HepG2 (cell line): Measurements from ENCODE around the gene DRC7. TPM values are rescaled to one million over a fixed set of nuclear protein-coding genes. Genes with fewer than 3 reads are reported as not detected.

ENCODE experiments used
- AGO1 ChIP-seq: fragments of 200-400 bp; formaldehyde crosslinking; IDR thresholded peaks from 2 replicates; pipeline ENCODE4 v1.6.1; 2017; ENCODE audit warnings: mild to moderate bottlenecking, low read depth, low read length, moderate library complexity; ENCODE audit not compliant: poor library complexity, severe bottlenecking
- CBX2 ChIP-seq, 2 experiments: fragments of 200-600 bp in 1 of 2; sonication (generic); formaldehyde crosslinking in 1 of 2; IDR thresholded peaks; 2 replicates each; pipeline versions ENCODE4 v1.7.0 to v1.8.1; 2018 to 2022; ENCODE audit warnings: low read depth in 2 of 2, low read length in 1 of 2, mild to moderate bottlenecking in 1 of 2, missing genetic modification reagents in 1 of 2
- CENPT ChIP-seq: sonication (generic); formaldehyde crosslinking; IDR thresholded peaks from 2 replicates; pipeline ENCODE4 v1.8.0; 2022; ENCODE audit warnings: low read depth, mild to moderate bottlenecking, moderate library complexity, missing genetic modification reagents
- FOXK2 ChIP-seq: fragments of 450-650 bp; IDR thresholded peaks from 2 replicates; pipeline ENCODE4 v1.6.1; 2016
- GTF3A ChIP-seq: sonication (generic); formaldehyde crosslinking; conservative IDR thresholded peaks from 2 replicates; pipeline ENCODE4 v1.4.0; 2020; ENCODE audit warnings: mild to moderate bottlenecking, missing genetic modification reagents
- HDAC6 ChIP-seq: fragments of 200-600 bp; sonication (generic); IDR thresholded peaks from 2 replicates; pipeline ENCODE4 v1.7.0; 2017; ENCODE audit warnings: mild to moderate bottlenecking, antibody characterized with exemption, low read length, low read depth
- HMGA1 ChIP-seq: sonication (generic); formaldehyde crosslinking; conservative IDR thresholded peaks from 2 replicates; pipeline ENCODE4 v1.4.0; 2020; ENCODE audit warnings: missing genetic modification reagents
- IRX3 ChIP-seq: sonication (generic); formaldehyde crosslinking; IDR thresholded peaks from 2 replicates; pipeline ENCODE4 v1.8.1; 2023; ENCODE audit warnings: mild to moderate bottlenecking, low read depth, missing genetic modification reagents, borderline replicate concordance
- MATR3 ChIP-seq: sonication (generic); formaldehyde crosslinking; IDR thresholded peaks from 2 replicates; pipeline ENCODE4 v1.4.0; 2020; ENCODE audit warnings: missing genetic modification reagents
- NFKBIZ ChIP-seq: IDR thresholded peaks from 2 replicates; pipeline ENCODE4 v1.6.1; 2018; ENCODE audit warnings: missing genetic modification reagents, missing compliant biosample characterization
- POGZ ChIP-seq: sonication (generic); formaldehyde crosslinking; IDR thresholded peaks from 2 replicates; pipeline ENCODE4 v1.4.0; 2020; ENCODE audit warnings: mild to moderate bottlenecking, missing genetic modification reagents
- POLR2A ChIP-seq, 2 experiments: IDR thresholded peaks; 2 replicates each; pipeline ENCODE4 v1.6.1; 2011; ENCODE audit warnings: low read depth in 2 of 2, low read length in 2 of 2, mild to moderate bottlenecking in 1 of 2, moderate library complexity in 1 of 2; ENCODE audit not compliant: insufficient read depth in 1 of 2
- SOX13 ChIP-seq, 3 experiments: fragments of 450-650 bp in 1 of 3; sonication (generic) in 1 of 3; formaldehyde crosslinking in 1 of 3; IDR thresholded peaks in 2 of 3; conservative IDR thresholded peaks in 1 of 3; 2 replicates each; pipeline versions ENCODE4 v1.5.0 to v1.6.1; 2016 to 2020; ENCODE audit warnings: antibody characterized with exemption in 1 of 3, mild to moderate bottlenecking in 1 of 3, missing compliant biosample characterization in 1 of 3, missing genetic modification reagents in 1 of 3, moderate library complexity in 1 of 3
- SRF ChIP-seq: IDR thresholded peaks from 2 replicates; pipeline ENCODE4 v1.6.1; 2011; ENCODE audit warnings: mild to moderate bottlenecking, low read depth, low read length, moderate library complexity
- TGIF2 ChIP-seq: IDR thresholded peaks from 2 replicates; pipeline ENCODE4 v1.6.1; 2016; ENCODE audit warnings: control low read depth, missing compliant biosample characterization
- WIZ ChIP-seq: sonication (generic); formaldehyde crosslinking; IDR thresholded peaks from 2 replicates; pipeline ENCODE4 v1.5.1; 2020; ENCODE audit warnings: mild to moderate bottlenecking, missing genetic modification reagents
- ZC3H4 ChIP-seq: sonication (generic); formaldehyde crosslinking; IDR thresholded peaks from 2 replicates; pipeline ENCODE4 v1.4.0; 2020; ENCODE audit warnings: missing genetic modification reagents, borderline replicate concordance
- ZEB1 ChIP-seq: IDR thresholded peaks from 2 replicates; pipeline ENCODE4 v1.6.1; 2012; ENCODE audit warnings: mild to moderate bottlenecking, low read depth, inconsistent platforms; ENCODE audit not compliant: insufficient replicate concordance
- ZNF382 ChIP-seq: sonication (generic); formaldehyde crosslinking; IDR thresholded peaks from 2 replicates; pipeline ENCODE4 v1.5.0; 2020; ENCODE audit warnings: missing genetic modification reagents, mild to moderate bottlenecking, borderline replicate concordance
- ZNF598 ChIP-seq: sonication (generic); formaldehyde crosslinking; IDR thresholded peaks from 2 replicates; pipeline ENCODE4 v1.5.1; 2020; ENCODE audit warnings: mild to moderate bottlenecking, missing genetic modification reagents, borderline replicate concordance
- ZNF720 ChIP-seq: sonication (generic); formaldehyde crosslinking; IDR thresholded peaks from 2 replicates; pipeline ENCODE4 v1.4.0; 2020; ENCODE audit warnings: missing genetic modification reagents
- ZNF761 ChIP-seq: sonication (generic); formaldehyde crosslinking; conservative IDR thresholded peaks from 2 replicates; pipeline ENCODE4 v1.4.0; 2020; ENCODE audit warnings: mild to moderate bottlenecking, missing genetic modification reagents
- ZNF792 ChIP-seq: IDR thresholded peaks from 2 replicates; pipeline ENCODE4 v1.6.1; 2016
- ZSCAN25 ChIP-seq: sonication (generic); formaldehyde crosslinking; IDR thresholded peaks from 2 replicates; pipeline ENCODE4 v1.8.0; 2022; ENCODE audit warnings: mild to moderate bottlenecking, missing genetic modification reagents
- polyA plus RNA-seq, 8 experiments: library from polyadenylated mRNA; depleted of rRNA in 3 of 8; stranded (reverse) in 7 of 8; unstranded in 1 of 8; fragments of >200 nt; fragmentation: Illumina TruSeq in 4 of 8; extraction: Trizol in 4 of 8; gene quantifications; 2 replicates each; pipeline versions ENCODE4 v1.2.1 to v1.2.3, GENCODE V29; 2011 to 2016; ENCODE audit warnings: low read depth in 4 of 8, missing spikeins in 1 of 8, mixed read lengths in 1 of 8; ENCODE audit not compliant: insufficient read depth in 1 of 8
- total RNA-seq, 5 experiments: library from RNA; depleted of rRNA; stranded (reverse); fragments of >200 nt; fragmentation: Illumina TruSeq; extraction: Trizol; gene quantifications; 2 replicates each; pipeline ENCODE4 v1.2.3, GENCODE V29; 2016; ENCODE audit warnings: low read depth in 1 of 5
- TF ChIP-seq, protein P1 (sequence below): IDR thresholded peaks from 2 replicates; pipeline ENCODE4 v1.6.1; 2018; ENCODE audit warnings: missing genetic modification reagents
- TF ChIP-seq, protein P2 (sequence below): sonication (generic); formaldehyde crosslinking; conservative IDR thresholded peaks from 2 replicates; pipeline ENCODE4 v1.4.0; 2020; ENCODE audit warnings: missing genetic modification reagents
- TF ChIP-seq, protein P3 (sequence below): sonication (generic); formaldehyde crosslinking; IDR thresholded peaks from 2 replicates; pipeline ENCODE4 v1.8.1; 2023; ENCODE audit warnings: missing genetic modification reagents, inconsistent platforms, borderline replicate concordance
- TF ChIP-seq, protein P4 (sequence below): sonication (generic); formaldehyde crosslinking; IDR thresholded peaks from 2 replicates; pipeline ENCODE4 v1.8.0; 2022; ENCODE audit warnings: low read depth, missing genetic modification reagents

DRC7 gene
- total and polyA plus RNA-seq, 2 of the 13 experiments (the other 11 are each of a cell fraction or from before 2014, with no cell fraction given) = 2.7 to 3.4 TPM

DNA sequence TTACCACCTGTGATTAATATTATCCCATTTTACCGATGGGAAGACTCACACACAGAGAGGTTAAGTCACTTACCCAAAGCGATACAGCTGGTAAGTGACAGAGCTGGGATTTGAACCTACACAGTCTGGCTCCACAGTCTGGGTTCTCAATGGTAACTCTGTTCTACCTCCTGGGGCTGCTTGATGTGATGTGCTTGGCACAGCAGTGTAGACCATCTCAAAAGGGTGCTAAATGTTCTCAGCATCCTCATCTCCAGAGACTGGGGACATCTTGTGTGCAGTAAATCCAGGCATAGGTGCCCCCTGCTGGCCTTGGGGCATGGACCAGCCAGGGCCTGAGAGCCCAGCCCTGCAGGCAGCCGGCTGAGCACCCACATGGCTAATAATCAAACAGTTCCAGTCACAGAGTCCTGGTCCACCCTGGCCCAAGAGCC is 25.6 kb downstream of the DRC7 start (continued):
- TF ChIP-seq AGO1 (no peak), ZNF720 (CRISPR knock-in tag) (no peak), SRF (no peak), CBX2 (IDR thresholded peaks at IDR 0.05; ENCODE audit: low read depth, low read length) (no peak), CBX2 (CRISPR knock-in tag; IDR thresholded peaks at IDR 0.05; ENCODE audit: low read depth) (no peak), ZSCAN25 (CRISPR knock-in tag) (peak; percentile 71; the same call in 1 of the 2 replicates), POLR2A (IDR thresholded peaks at IDR 0.05; ENCODE audit: insufficient read depth in 1 of 2, low read depth in 2 of 2, low read length in 2 of 2) (no peak), CENPT (no peak), ZEB1 (no peak), ZNF792 (CRISPR knock-in tag) (no peak), NFKBIZ (CRISPR knock-in tag) (no peak), MATR3 (CRISPR knock-in tag) (no peak), POGZ (CRISPR knock-in tag) (no peak), FOXK2 (no peak), WIZ (CRISPR knock-in tag) (no peak), IRX3 (CRISPR knock-in tag) (no peak), GTF3A (CRISPR knock-in tag) (no peak), ZNF382 (CRISPR knock-in tag) (no peak), SOX13 (IDR thresholded peaks at IDR 0.05) (no peak), SOX13 (CRISPR knock-in tag; conservative IDR thresholded peaks at IDR 0.05 in 1 of 2, IDR thresholded peaks at IDR 0.05 in 1 of 2) (0 out of 4 replicates have a peak, but pooled peaks of 1 of the 2 experiments have one; percentile 17), TGIF2 (CRISPR knock-in tag) (no peak), ZNF598 (CRISPR knock-in tag) (no peak), ZNF761 (no peak), HMGA1 (CRISPR knock-in tag) (no peak), ZC3H4 (CRISPR knock-in tag) (no peak), HDAC6 (no peak)
- TF ChIP-seq, protein P1, sequence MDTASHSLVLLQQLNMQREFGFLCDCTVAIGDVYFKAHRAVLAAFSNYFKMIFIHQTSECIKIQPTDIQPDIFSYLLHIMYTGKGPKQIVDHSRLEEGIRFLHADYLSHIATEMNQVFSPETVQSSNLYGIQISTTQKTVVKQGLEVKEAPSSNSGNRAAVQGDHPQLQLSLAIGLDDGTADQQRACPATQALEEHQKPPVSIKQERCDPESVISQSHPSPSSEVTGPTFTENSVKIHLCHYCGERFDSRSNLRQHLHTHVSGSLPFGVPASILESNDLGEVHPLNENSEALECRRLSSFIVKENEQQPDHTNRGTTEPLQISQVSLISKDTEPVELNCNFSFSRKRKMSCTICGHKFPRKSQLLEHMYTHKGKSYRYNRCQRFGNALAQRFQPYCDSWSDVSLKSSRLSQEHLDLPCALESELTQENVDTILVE (CRISPR knock-in tag) = no peak
- TF ChIP-seq, protein P2, sequence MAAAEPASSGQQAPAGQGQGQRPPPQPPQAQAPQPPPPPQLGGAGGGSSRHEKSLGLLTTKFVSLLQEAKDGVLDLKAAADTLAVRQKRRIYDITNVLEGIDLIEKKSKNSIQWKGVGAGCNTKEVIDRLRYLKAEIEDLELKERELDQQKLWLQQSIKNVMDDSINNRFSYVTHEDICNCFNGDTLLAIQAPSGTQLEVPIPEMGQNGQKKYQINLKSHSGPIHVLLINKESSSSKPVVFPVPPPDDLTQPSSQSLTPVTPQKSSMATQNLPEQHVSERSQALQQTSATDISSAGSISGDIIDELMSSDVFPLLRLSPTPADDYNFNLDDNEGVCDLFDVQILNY (CRISPR knock-in tag) = no peak
- TF ChIP-seq, protein P3, sequence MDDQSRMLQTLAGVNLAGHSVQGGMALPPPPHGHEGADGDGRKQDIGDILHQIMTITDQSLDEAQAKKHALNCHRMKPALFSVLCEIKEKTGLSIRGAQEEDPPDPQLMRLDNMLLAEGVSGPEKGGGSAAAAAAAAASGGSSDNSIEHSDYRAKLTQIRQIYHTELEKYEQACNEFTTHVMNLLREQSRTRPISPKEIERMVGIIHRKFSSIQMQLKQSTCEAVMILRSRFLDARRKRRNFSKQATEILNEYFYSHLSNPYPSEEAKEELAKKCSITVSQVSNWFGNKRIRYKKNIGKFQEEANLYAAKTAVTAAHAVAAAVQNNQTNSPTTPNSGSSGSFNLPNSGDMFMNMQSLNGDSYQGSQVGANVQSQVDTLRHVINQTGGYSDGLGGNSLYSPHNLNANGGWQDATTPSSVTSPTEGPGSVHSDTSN = no peak
- TF ChIP-seq, protein P4, sequence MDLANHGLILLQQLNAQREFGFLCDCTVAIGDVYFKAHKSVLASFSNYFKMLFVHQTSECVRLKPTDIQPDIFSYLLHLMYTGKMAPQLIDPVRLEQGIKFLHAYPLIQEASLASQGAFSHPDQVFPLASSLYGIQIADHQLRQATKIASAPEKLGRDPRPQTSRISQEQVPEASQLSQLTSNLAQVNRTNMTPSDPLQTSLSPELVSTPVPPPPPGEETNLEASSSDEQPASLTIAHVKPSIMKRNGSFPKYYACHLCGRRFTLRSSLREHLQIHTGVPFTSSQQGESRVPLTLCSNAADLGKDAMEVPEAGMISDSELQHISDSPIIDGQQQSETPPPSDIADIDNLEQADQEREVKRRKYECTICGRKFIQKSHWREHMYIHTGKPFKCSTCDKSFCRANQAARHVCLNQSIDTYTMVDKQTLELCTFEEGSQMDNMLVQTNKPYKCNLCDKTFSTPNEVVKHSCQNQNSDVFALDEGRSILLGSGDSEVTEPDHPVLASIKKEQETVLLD = no peak
